Subcutaneous abdominal adipose tissue (tissue), 5 donors: ENCODE measurements around the gene COX19.

Experiments used
- H3K27ac ChIP-seq: one replicate; pipeline ENCODE4 v1.7.0; 2013; ENCODE audit warnings: low read depth, mild to moderate bottlenecking, inconsistent platforms, low read length, moderate library complexity
- H3K27me3 ChIP-seq, 5 donors: one replicate each; pipeline ENCODE4 v1.7.0; 2013; ENCODE audit warnings: low read length in 5 of 5, inconsistent platforms in 1 of 5; ENCODE audit not compliant: control insufficient read depth in 5 of 5, insufficient read depth in 4 of 5
- H3K36me3 ChIP-seq, 5 donors: one replicate each; pipeline ENCODE4 v1.7.0; 2013; ENCODE audit warnings: low read length in 5 of 5; ENCODE audit not compliant: control insufficient read depth in 5 of 5, insufficient read depth in 5 of 5
- H3K4me1 ChIP-seq, 5 donors: one replicate each; pipeline ENCODE4 v1.7.0; 2013; ENCODE audit warnings: low read length in 5 of 5, mild to moderate bottlenecking in 3 of 5, moderate library complexity in 1 of 5; ENCODE audit not compliant: control insufficient read depth in 5 of 5, insufficient read depth in 5 of 5
- H3K4me3 ChIP-seq, 5 donors: one replicate each; pipeline ENCODE4 v1.7.0; 2013; ENCODE audit warnings: low read length in 5 of 5, low read depth in 1 of 5
- H3K9ac ChIP-seq, 5 donors: one replicate each; pipeline ENCODE4 v1.7.0; 2013; ENCODE audit warnings: low read length in 5 of 5, mild to moderate bottlenecking in 4 of 5, moderate library complexity in 3 of 5
- H3K9me3 ChIP-seq, 5 donors: one replicate each; pipeline ENCODE4 v1.7.0; 2013; ENCODE audit warnings: low read length in 5 of 5; ENCODE audit not compliant: control insufficient read depth in 5 of 5
- donor health status: healthy.
- donor health status: healthy.
- donor health status: healthy.
- donor health status: healthy.
- donor health status: healthy.

COX19 gene

GRCh38 chr7:920351-921070 lies 54.8 kb downstream of the COX19 start:
- H3K4me3 ChIP-seq, result no peak overlapping the region
- peaks cover 3 to 13% (median 5%) of the 10 kb centered on the region in 5 donors for H3K27me3 ChIP-seq
- no peak overlapping the region for H3K27ac ChIP-seq
- H3K9me3 ChIP-seq, result no peaks in the 10 kb centered on the region
- H3K4me1 ChIP-seq, result peaks cover 0 to 31% (median 15%) of the 10 kb centered on the region in 5 donors
- no peak overlapping the region for H3K9ac ChIP-seq
- no peaks in the 10 kb centered on the region for H3K36me3 ChIP-seq

- Histone ChIP-seq H3K9ac (no peak overlapping the region), H3K27ac (no peak overlapping the region), H3K4me3 (no peak overlapping the region), H3K27me3 (peaks cover 6 to 18% (median 9%) of the 10 kb centered on the region in 5 donors), H3K4me1 (peaks cover 0 to 28% (median 13%) of the 10 kb centered on the region in 5 donors), H3K9me3 (no peaks in the 10 kb centered on the region), H3K36me3 (no peaks in the 10 kb centered on the region)
Observed at GRCh38 chr7:919924-920341, 55.4 kb downstream of the COX19 start.

GRCh38 chr7:919114-919442 lies 56.3 kb downstream of the COX19 start:
- Histone ChIP-seq H3K4me1 (peaks cover 0 to 22% (median 10%) of the 10 kb centered on the region in 5 donors), H3K9ac (no peak overlapping the region), H3K27me3 (peaks cover 6 to 18% (median 9%) of the 10 kb centered on the region in 5 donors), H3K27ac (no peak overlapping the region), H3K36me3 (no peaks in the 10 kb centered on the region), H3K4me3 (no peak overlapping the region), H3K9me3 (no peaks in the 10 kb centered on the region)

- H3K36me3 ChIP-seq, result no peaks in the 10 kb centered on the region
- no peak overlapping the region for H3K9ac ChIP-seq
- peaks cover 0 to 19% (median 7%) of the 10 kb centered on the region in 5 donors for H3K4me1 ChIP-seq
- no peak overlapping the region for H3K27ac ChIP-seq
- H3K9me3 ChIP-seq, result no peaks in the 10 kb centered on the region
- H3K27me3 ChIP-seq, result peaks cover 6 to 16% (median 9%) of the 10 kb centered on the region in 5 donors
- H3K4me3 ChIP-seq, result no peak overlapping the region
Observed at GRCh38 chr7:918441-919113, 56.8 kb downstream of the COX19 start.

- H3K27me3 ChIP-seq, result peaks cover 4 to 13% (median 9%) of the 10 kb centered on the region in 5 donors
- H3K9ac ChIP-seq, result no peak overlapping the region
- H3K36me3 ChIP-seq, result no peaks in the 10 kb centered on the region
- peaks cover 0 to 15% (median 3%) of the 10 kb centered on the region in 5 donors for H3K4me1 ChIP-seq
- no peaks in the 10 kb centered on the region for H3K9me3 ChIP-seq
- H3K27ac ChIP-seq, result no peak overlapping the region
- no peak overlapping the region for H3K4me3 ChIP-seq
Observed at GRCh38 chr7:918118-918425, 57.3 kb downstream of the COX19 start.

GRCh38 chr7:917255-918117 lies 57.9 kb downstream of the COX19 start:
- H3K4me1 ChIP-seq, result peaks cover 0 to 10% (median 3%) of the 10 kb centered on the region in 5 donors

GRCh38 chr7:916291-916941 lies 58.9 kb downstream of the COX19 start:
- peaks cover 3 to 13% (median 4%) of the 10 kb centered on the region in 5 donors for H3K27me3 ChIP-seq
- H3K4me3 ChIP-seq, result no peak overlapping the region
- no peak overlapping the region for H3K27ac ChIP-seq
- H3K36me3 ChIP-seq, result no peaks in the 10 kb centered on the region
- no peak overlapping the region for H3K9ac ChIP-seq
- no peaks in the 10 kb centered on the region for H3K4me1 ChIP-seq
- no peaks in the 10 kb centered on the region for H3K9me3 ChIP-seq

More at GRCh38 chr7:917255-918117, 57.9 kb downstream of the COX19 start:
- Histone ChIP-seq H3K27me3 (peaks cover 4 to 13% (median 8%) of the 10 kb centered on the region in 5 donors), H3K27ac (no peak overlapping the region), H3K36me3 (no peaks in the 10 kb centered on the region), H3K9me3 (no peaks in the 10 kb centered on the region), H3K9ac (no peak overlapping the region), H3K4me3 (no peak overlapping the region)
